Hematopoietic multipotent progenitor cell (in vitro differentiated cells): ENCODE results near the gene PAM. TPM values are rescaled to one million over a fixed set of nuclear protein-coding genes. Genes with fewer than 3 reads are reported as not detected.

Source experiments
- DNase-seq, 3 donors: peaks; one replicate each; pipeline ENCODE4 v3.0.0-alpha.2; 2011 to 2015; ENCODE audit warnings: low read depth in 2 of 3, low spot score in 2 of 3
- total RNA-seq: library from RNA; depleted of rRNA; stranded (reverse); fragments of >200 nt; gene quantifications from one replicate; pipeline ENCODE4 v1.2.3, GENCODE V29; 2012

Gene PAM
- total RNA-seq, 1 donor: 13.7 TPM

- no peak for DNase-seq
Measured at GRCh38 chr5:102927007-102927406, 171.9 kb downstream of the PAM start.

DNA sequence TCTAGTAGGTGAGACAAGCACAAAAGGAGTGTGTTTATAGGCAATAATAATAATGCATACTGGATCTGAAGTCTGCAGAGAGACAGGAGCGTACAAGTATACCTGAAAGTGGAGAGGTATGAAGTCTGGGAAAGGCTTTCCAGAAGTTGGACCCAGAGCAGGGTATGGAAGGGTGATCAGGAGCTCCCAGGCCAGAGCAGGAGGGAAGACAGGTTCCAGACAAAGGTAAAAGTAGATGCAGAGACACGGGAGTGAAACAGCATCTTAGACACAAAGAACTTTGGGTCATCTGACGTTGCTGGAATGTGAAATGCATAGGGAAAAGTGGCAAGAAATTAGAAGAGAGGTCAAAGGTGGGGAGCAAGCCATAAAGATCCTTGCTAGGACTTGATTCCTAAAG is 175.1 kb downstream of the PAM start:
- no peak for DNase-seq

- DNase-seq: no peak
Measured at GRCh38 chr5:102931085-102931725, 176.1 kb downstream of the PAM start.

- DNase-seq: no peak
Measured at GRCh38 chr5:102932781-102933180, 177.7 kb downstream of the PAM start.

DNA sequence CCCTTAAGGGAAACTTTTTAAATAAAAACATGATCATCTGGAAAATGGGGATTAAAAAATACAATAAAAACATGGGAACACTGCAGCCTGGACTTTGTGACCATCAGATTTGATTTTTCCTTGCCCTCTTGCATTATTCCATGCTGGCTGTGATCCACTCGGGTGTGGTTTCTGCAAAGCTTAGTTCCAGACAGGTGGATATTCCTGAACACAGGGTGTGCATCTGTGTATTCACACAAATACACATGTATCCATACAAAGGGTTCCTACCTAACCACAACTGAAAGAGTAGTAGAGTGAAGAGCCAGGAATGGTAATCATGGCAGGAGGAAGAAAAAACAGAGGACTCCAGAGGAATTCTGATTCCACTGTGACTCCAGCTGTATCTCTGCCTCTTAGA is 178.2 kb downstream of the PAM start:
- no peak for DNase-seq

GRCh38 chr5:102933721-102934459 is 178.8 kb downstream of the PAM start:
- no peak for DNase-seq

- DNase-seq: no peak
Measured at GRCh38 chr5:102937894-102938293, 182.8 kb downstream of the PAM start.

GRCh38 chr5:102941111-102941510 is 186.0 kb downstream of the PAM start:
- no peak for DNase-seq

GRCh38 chr5:102946414-102946813 is 191.3 kb downstream of the PAM start:
- DNase-seq: no peak

GRCh38 chr5:102946971-102947370 is 191.9 kb downstream of the PAM start:
- no peak for DNase-seq

DNA sequence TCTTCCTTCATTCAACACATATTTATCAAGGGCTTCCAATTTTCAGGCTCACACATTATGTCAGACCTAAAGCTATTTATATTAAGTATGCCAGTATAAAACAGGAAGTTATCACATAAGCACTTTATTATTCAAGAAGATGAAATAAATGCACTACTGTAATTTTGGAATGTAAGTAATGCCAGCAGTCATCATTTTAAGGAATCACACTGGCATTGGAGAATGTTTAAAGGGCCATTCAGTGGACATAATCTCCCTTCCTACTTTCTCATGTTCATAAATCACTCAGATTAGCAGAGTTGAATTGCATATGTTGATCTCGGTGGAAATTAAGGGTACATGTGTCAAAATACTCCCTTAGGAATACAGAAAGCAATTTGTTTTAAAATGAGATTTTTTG is 200.4 kb downstream of the PAM start:
- peak in 1 of 3 donors; percentile 3 for DNase-seq

- no peak for DNase-seq
Measured at GRCh38 chr5:102956599-102956998, 201.5 kb downstream of the PAM start.

DNA sequence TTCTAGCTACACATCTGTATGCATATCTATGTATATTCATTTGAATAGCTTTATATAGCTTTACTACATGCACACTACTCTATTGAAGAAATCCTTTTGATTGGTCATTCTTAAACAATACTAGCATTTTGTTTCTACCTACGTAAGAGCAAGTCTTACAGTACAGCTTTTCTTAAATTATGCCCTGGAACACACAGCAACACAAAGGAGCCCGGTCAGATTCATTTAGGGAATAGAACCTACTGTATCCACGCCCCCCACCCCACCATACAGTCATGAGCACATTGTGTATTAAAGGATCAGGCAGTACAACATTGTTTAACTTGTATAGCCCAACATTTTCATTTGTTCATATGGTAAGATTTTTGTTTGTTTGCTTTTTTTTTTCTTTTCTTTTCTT is 202.0 kb downstream of the PAM start:
- no peak for DNase-seq

- DNase-seq: no peak
Measured at GRCh38 chr5:102958481-102959011, 203.4 kb downstream of the PAM start.

GRCh38 chr5:102959055-102959454 is 203.9 kb downstream of the PAM start:
- DNase-seq: no peak

DNA sequence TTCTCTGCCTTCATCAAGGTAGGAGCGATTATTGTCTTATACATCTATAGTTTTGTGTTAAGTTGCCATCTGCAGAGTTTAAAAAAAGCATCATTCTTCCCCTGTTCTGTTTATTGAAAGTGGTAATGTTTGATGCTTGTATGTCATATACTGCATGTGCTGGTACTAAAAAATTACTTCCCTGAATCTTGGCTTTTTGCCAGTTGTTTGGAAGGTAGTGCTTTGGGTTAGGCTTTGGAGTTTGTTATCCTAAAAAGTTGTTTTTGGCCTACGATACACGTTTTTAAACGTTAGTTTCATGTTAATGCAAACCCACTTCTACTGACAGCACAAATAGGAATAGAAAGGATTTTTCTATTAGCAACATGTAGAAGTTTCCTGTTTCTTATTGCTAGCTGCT is 206.6 kb downstream of the PAM start:
- DNase-seq: no peak

- DNase-seq: no peak
Measured at GRCh38 chr5:102965653-102966052, 210.5 kb downstream of the PAM start.

GRCh38 chr5:102969641-102970040 is 214.5 kb downstream of the PAM start:
- no peak for DNase-seq

DNA sequence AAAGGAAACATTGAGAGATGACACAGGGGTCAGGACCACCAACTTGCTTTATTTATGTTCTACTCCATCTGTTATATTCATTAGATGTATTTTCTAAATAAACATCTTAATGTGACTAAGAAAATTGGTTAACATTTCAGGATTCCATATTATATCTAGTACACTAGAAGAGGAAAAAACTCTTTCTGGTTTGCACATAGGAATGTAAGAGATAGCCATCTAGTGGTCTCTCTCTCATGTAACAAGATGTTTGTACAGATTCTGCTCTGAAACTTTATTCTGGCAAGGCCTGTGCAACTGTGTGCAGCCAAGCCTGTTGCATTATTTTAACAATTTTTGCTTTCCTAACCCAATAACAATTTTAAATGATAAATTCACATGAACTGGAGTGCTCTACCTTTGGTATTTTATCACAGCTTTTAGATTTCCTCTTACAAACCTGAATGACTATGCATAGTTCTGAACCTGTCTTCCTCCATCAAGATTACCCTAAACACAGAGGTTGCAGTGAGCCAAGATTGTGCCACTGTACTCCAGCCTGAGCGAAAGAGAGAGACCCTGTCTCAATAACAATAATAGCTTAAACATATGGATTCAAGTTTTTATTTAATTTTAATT is 216.7 kb downstream of the PAM start:
- DNase-seq: peak in 2 of 3 donors; percentile 12 to 32

GRCh38 chr5:102974177-102974576 is 219.1 kb downstream of the PAM start:
- DNase-seq: no peak

- DNase-seq: no peak
Measured at GRCh38 chr5:102975045-102975444, 219.9 kb downstream of the PAM start.
